HEK293T (cell line): ENCODE results near the gene RPLP1.

Experiments
- CTCF ChIA-PET: fragments of 350-600 bp; formaldehyde crosslinking; extraction: SDS; loops from one replicate; lab custom pipeline; 2021; ENCODE audit warnings: antibody characterized with exemption, inconsistent platforms; lab: Yijun Ruan, JAX
- POLR2A ChIA-PET: fragments of 350-600 bp; formaldehyde crosslinking; extraction: SDS; loops from one replicate; lab custom pipeline; 2020; ENCODE audit warnings: antibody characterized with exemption, inconsistent platforms; lab: Yijun Ruan, JAX
- DNase-seq: peaks from one replicate; pipeline ENCODE4 v3.0.0; 2012; ENCODE audit warnings: mixed read lengths; ENCODE audit errors: extremely low spot score
- ARNT ChIP-seq: fragments of 450-650 bp; IDR thresholded peaks from 2 replicates; pipeline ENCODE4 v1.6.1; 2017; ENCODE audit warnings: mild to moderate bottlenecking
- BHLHE40 ChIP-seq: fragments of 450-650 bp; IDR thresholded peaks from 2 replicates; pipeline ENCODE4 v1.6.1; 2016; ENCODE audit warnings: mild to moderate bottlenecking, moderate library complexity, borderline replicate concordance
- CTBP1 ChIP-seq: fragments of 450-650 bp; IDR thresholded peaks from 2 replicates; pipeline ENCODE4 v1.6.1; 2016; ENCODE audit warnings: borderline replicate concordance
- ELF4 ChIP-seq: fragments of 450-650 bp; IDR thresholded peaks from 2 replicates; pipeline ENCODE4 v1.6.1; 2017; ENCODE audit warnings: antibody characterized with exemption
- FOXA1 ChIP-seq: fragments of 450-650 bp; IDR thresholded peaks from 2 replicates; pipeline ENCODE4 v1.6.1; 2016; ENCODE audit warnings: mild to moderate bottlenecking
- FOXK2 ChIP-seq: fragments of 450-650 bp; IDR thresholded peaks from 2 replicates; pipeline ENCODE4 v1.6.1; 2016; ENCODE audit warnings: mild to moderate bottlenecking
- FOXM1 ChIP-seq: fragments of 450-650 bp; IDR thresholded peaks from 2 replicates; pipeline ENCODE4 v1.6.1; 2017; ENCODE audit warnings: mild to moderate bottlenecking, borderline replicate concordance
- HDGF ChIP-seq: fragments of 450-650 bp; IDR thresholded peaks from 2 replicates; pipeline ENCODE4 v1.6.1; 2017; ENCODE audit warnings: antibody characterized with exemption, borderline replicate concordance
- L3MBTL2 ChIP-seq: fragments of 450-650 bp; conservative IDR thresholded peaks from 2 replicates; pipeline ENCODE4 v1.6.1; 2016; ENCODE audit warnings: mild to moderate bottlenecking
- LEF1 ChIP-seq: fragments of 450-650 bp; IDR thresholded peaks from 2 replicates; pipeline ENCODE4 v1.6.1; 2017; ENCODE audit warnings: mild to moderate bottlenecking, borderline replicate concordance
- NFRKB ChIP-seq: fragments of 450-650 bp; IDR thresholded peaks from 2 replicates; pipeline ENCODE4 v1.6.1; 2016; ENCODE audit warnings: mild to moderate bottlenecking, moderate library complexity
- SP1 ChIP-seq: fragments of 450-650 bp; IDR thresholded peaks from 2 replicates; pipeline ENCODE4 v1.6.1; 2017
- SUZ12 ChIP-seq: fragments of 450-650 bp; IDR thresholded peaks from 2 replicates; pipeline ENCODE4 v1.6.1; 2016; ENCODE audit warnings: mild to moderate bottlenecking
- TARDBP ChIP-seq: fragments of 450-650 bp; IDR thresholded peaks from 2 replicates; pipeline ENCODE4 v1.6.1; 2016
- ZNF384 ChIP-seq: fragments of 450-650 bp; IDR thresholded peaks from 2 replicates; pipeline ENCODE4 v1.6.1; 2016
- TF ChIP-seq, protein P1 (sequence below): fragments of 450-650 bp; IDR thresholded peaks from 2 replicates; pipeline ENCODE4 v1.6.1; 2016

Gene RPLP1

DNA sequence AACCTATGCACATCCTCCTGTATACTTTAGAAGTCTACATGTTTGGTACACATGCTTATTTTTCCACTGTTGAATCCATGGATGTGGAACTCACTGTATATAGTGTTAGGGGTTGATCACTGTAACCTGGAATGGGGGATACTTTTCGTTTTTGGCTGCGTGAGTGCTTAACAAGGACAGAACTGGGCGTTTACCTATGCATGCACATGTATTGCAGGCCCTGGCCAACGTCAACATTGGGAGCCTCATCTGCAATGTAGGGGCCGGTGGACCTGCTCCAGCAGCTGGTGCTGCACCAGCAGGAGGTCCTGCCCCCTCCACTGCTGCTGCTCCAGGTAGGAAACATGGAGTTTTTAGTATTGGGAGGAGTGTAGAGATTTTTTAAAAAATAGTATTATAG, 2.3 kb downstream of the RPLP1 start:
- CTCF ChIA-PET = interaction anchor here (4.4 kb wide), 1 partner anchor 8 kb away, joined by 25 read pairs; no protein-coding TSS in a partner anchor
- TF ChIP-seq L3MBTL2 = no peak
- no peak for TF ChIP-seq ZNF384
- TF ChIP-seq NFRKB = no peak
- TF ChIP-seq FOXM1 = no peak
- TF ChIP-seq FOXK2 = no peak
- TF ChIP-seq ELF4 = no peak
- TF ChIP-seq, protein P1, sequence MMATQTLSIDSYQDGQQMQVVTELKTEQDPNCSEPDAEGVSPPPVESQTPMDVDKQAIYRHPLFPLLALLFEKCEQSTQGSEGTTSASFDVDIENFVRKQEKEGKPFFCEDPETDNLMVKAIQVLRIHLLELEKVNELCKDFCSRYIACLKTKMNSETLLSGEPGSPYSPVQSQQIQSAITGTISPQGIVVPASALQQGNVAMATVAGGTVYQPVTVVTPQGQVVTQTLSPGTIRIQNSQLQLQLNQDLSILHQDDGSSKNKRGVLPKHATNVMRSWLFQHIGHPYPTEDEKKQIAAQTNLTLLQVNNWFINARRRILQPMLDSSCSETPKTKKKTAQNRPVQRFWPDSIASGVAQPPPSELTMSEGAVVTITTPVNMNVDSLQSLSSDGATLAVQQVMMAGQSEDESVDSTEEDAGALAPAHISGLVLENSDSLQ = no peak
- no peak for TF ChIP-seq CTBP1
- no peak for TF ChIP-seq FOXA1
- no peak for TF ChIP-seq HDGF
- no peak for TF ChIP-seq SUZ12
- no peak for TF ChIP-seq ARNT
- no peak for DNase-seq
- POLR2A ChIA-PET = interaction anchor here (1.0 to 4.6 kb wide), 2 partner anchors 7 to 41 kb away, joined by 5 to 116 read pairs; partner anchors contain the start of gene KIF23

DNA sequence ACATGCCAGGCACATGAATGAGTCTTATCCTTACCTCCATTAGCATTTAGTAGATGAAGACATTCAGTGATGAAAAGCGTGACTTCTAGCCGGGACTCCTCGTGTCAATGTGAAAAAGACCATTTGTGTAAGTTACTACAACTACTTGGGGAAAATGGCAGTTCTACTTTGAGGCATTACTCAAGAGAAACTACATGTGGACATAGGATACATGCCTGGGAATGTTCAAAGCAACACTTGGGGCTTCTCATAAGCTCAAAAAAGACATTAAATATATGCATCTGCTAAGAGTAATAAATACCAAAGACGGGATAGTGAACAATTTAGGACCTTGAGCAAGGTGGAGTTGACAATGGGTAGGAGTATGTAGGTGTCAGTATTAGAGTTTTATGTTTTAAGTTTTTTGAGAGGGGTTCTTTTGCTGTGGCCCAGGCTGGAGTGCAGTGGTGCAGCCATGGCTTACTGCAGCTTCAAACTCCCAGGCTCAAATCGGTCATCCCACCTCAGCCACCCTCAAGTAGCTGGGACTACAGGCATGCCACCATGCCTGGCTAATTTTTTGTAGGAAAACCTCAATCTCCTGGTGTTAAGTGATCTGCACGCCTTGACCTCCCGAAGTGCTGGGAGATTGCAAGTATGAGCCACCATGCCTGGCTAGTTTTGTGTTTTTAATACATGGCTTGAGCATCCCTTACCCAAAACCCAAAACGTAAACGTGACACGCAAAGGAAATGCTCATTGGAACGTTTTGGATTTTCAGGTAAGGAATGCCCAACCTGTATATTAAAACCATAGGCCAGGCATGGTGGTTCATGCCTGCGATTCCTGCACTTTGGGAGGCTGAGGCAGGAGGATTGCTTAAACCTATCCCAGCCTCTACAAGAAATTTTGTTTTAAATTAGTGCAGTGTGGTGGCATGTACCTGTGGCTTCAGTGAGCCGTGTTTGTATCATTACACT, 3.9 kb downstream of the RPLP1 start:
- ChIA-PET POLR2A (interaction anchor here (0.7 to 1.4 kb wide), 2 partner anchors 11 to 43 kb away, joined by 3 to 4 read pairs; partner anchors contain the start of gene KIF23), CTCF (interaction anchor here (0.6 to 1.0 kb wide), 2 partner anchors 21 to 75 kb away, joined by 3 read pairs; no protein-coding TSS in a partner anchor)
- TF ChIP-seq TARDBP = no peak
- TF ChIP-seq SUZ12 = no peak
- no peak for TF ChIP-seq FOXK2
- no peak for TF ChIP-seq CTBP1
- TF ChIP-seq ELF4 = no peak
- no peak for TF ChIP-seq SP1
- no peak for TF ChIP-seq ZNF384
- no peak for TF ChIP-seq BHLHE40
- no peak for TF ChIP-seq FOXA1
- TF ChIP-seq FOXM1 = no peak
- TF ChIP-seq L3MBTL2 = no peak; the same call in 1 of the 2 replicates
- TF ChIP-seq HDGF = no peak
- TF ChIP-seq, protein P1 = no peak
- TF ChIP-seq ARNT = no peak
- TF ChIP-seq NFRKB = no peak
- no peak for TF ChIP-seq LEF1
- no peak for DNase-seq

DNA sequence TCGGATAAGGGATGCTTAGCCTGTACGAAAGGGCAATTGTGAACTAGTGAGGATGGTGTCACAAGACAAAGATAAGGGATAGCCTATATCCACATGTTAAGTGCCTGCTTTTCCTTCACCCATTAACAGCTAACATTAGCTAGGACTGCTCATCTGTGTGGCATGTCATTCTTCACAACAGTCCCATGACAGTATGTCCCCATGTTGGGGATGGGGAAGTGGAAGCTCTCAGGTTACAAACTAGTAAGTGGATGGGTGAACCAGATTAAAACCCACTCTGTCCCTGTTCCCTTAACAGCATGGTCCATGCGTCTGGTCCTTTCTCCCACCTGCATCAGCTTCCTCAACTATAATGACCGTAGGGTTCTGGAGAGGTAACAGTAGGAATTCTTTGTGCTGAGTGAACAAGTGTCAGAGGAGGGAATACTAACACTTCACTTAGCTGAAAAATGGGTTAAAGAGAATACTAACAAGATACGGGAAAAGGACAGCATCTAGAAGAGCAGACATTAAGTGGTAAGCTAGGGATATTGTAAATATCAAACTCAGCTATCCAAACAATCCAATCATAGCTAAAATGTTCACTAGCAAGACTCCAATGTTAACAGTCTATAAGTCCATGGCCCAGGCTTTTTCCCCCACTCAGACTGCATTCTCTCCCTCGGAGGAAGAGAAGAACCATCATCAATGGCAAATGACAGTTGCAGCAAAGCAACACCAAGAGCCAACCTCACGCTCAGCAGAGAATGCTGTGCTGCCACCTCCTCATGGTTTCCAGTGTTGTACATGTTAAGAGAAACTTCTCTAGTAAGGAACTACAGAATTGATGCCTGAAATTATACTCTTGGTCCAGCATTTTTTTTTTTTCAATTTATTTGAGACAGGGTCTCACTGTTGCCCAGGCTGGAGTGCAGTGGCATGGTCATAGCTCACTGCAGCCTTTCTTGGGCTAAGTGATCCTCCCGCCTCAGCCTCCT, 5.0 kb downstream of the RPLP1 start:
- no peak for TF ChIP-seq L3MBTL2
- no peak for TF ChIP-seq FOXK2
- no peak for TF ChIP-seq HDGF
- TF ChIP-seq ZNF384 = no peak
- TF ChIP-seq, protein P1 = no peak
- no peak for TF ChIP-seq CTBP1
- no peak for TF ChIP-seq FOXM1
- TF ChIP-seq LEF1 = no peak
- no peak for DNase-seq
- POLR2A ChIA-PET = interaction anchor here (1.4 kb wide), 1 partner anchor 44 kb away, joined by 4 read pairs; the partner anchor contains the start of gene KIF23

DNA sequence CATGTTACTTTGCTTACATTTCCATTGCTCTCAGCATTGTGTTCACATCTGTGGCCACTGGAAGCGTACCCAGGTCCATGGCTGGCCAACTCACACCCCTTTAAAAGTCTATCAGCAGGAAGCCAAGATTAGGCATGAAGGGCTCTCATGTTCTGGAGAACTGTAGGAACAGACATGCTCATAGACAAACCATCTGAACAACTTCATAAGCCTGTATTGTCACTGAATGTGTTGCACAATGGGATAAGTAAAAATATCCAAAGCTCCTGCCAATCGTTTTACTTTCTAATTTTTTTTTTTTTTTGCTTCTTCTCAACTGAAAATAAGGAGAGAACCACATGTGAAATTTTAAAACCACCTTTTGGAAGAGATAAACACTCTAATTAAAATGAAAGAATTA, 6.4 kb downstream of the RPLP1 start:
- ChIA-PET CTCF (no interaction called here), POLR2A (no interaction called here)

More for the DNA sequence above, 5.0 kb downstream of the RPLP1 start:
- CTCF ChIA-PET = no interaction called here

DNA sequence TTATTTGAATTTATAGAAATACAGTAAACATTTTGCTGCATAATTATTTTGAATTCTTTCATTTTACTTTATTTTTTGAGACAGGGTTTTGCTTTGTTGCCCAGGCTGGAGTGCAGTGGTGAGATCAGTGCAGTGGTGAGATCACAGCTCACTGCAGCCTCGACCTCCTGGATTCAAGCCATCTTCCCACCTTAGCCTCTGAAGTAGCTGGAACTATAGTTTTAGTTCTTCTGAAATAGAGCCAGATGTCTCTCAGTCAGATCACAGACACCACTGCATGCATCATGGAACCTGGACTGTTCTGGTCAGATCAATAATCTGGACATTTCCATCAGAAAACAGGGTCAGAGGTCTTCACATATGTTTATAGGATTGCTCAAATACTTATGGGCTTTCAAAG, 7.9 kb downstream of the RPLP1 start:
- POLR2A ChIA-PET = interaction anchor here (3.3 to 3.7 kb wide), 2 partner anchors 8 to 46 kb away, joined by 20 to 116 read pairs; partner anchors contain the start of genes KIF23 and RPLP1
- no peak for DNase-seq
- TF ChIP-seq SP1 (no peak), LEF1 (no peak), SUZ12 (no peak), FOXA1 (no peak)
- CTCF ChIA-PET = no interaction called here

More for the DNA sequence above, 6.4 kb downstream of the RPLP1 start:
- no peak for DNase-seq
- no peak for TF ChIP-seq NFRKB
